HCT116 (cell line): ENCODE data around the gene MTARC2. TPM values are rescaled to one million over a fixed set of nuclear protein-coding genes. Genes with fewer than 3 reads are reported as not detected.

ENCODE experiments used
- ATAC-seq: fragments of 200-7000 bp; cut with Tn5 transposase; 2 replicates; pipeline ENCODE4 v1.9.1; 2020; ENCODE audit warnings: mild to moderate bottlenecking, moderate library complexity
- BruUV-seq: library from RNA; stranded (reverse); fragments of 400-500 nt; replicated peaks from 2 replicates; lab custom pipeline; 2021; lab: Mats Ljungman, UMichigan
- CTCF ChIA-PET: fragments of 300-600 bp; sonication (Branson Sonifier 250); formaldehyde crosslinking; loops from one replicate; lab custom pipeline; 2021; ENCODE audit warnings: antibody characterized with exemption; lab: Charles Lee
- POLR2A ChIA-PET: fragments of 300-600, 350-600 bp; sonication (Branson Sonifier 250); formaldehyde crosslinking; loops from one replicate; lab custom pipeline; 2021; ENCODE audit warnings: antibody characterized with exemption; lab: Charles Lee
- RAD21 ChIA-PET, 2 experiments: fragments of 300-600 bp; sonication (Branson Sonifier 250); formaldehyde crosslinking; loops; one replicate each; lab custom pipeline; 2023; ENCODE audit warnings: low total read pairs in 2 of 2; ENCODE audit not compliant: uncharacterized antibody in 2 of 2, unreplicated experiment in 2 of 2, low non-redundant PET in 1 of 2; lab: Charles Lee
- DNase-seq: peaks from one replicate; pipeline ENCODE4 v3.0.0-alpha.2; 2010; ENCODE audit warnings: low read depth, low spot score
- H2AFZ ChIP-seq: fragments of 200-600 bp; shearing (Covaris generic), sonication (generic); 2 replicates; pipeline ENCODE4 v1.6.1; 2017; ENCODE audit warnings: low read depth, mixed run types, mixed read lengths, antibody characterized with exemption, low read length; ENCODE audit not compliant: poor library complexity, severe bottlenecking
- H3K27ac ChIP-seq: 2 replicates; pipeline ENCODE4 v1.5.1; 2012; ENCODE audit warnings: low read depth, low read length
- H3K27me3 ChIP-seq: fragments of 200-600 bp; sonication (generic); 2 replicates; pipeline ENCODE4 v1.6.1; 2016; ENCODE audit warnings: mixed run types, low read length, mixed read lengths; ENCODE audit not compliant: insufficient read depth
- H3K36me3 ChIP-seq, 2 experiments: fragments of 200-500 bp in 1 of 2; fragments of 200-600 bp in 1 of 2; sonication (Bioruptor generic) in 1 of 2; sonication (generic) in 1 of 2; 2 replicates each; pipeline versions ENCODE4 v1.5.1 to v1.6.1; 2014 to 2016; ENCODE audit warnings: low read length in 2 of 2, inconsistent platforms in 1 of 2, mixed read lengths in 1 of 2, mixed run types in 1 of 2; ENCODE audit not compliant: insufficient read depth in 2 of 2, control insufficient read depth in 1 of 2
- H3K4me1 ChIP-seq, 2 experiments: fragments of 200-600 bp in 1 of 2; sonication (generic) in 1 of 2; 2 replicates each; pipeline versions ENCODE4 v1.5.1 to v1.6.1; 2012 to 2017; ENCODE audit warnings: low read length in 2 of 2, inconsistent platforms in 1 of 2, mild to moderate bottlenecking in 1 of 2, mixed read lengths in 1 of 2, mixed run types in 1 of 2, moderate library complexity in 1 of 2; ENCODE audit not compliant: insufficient read depth in 2 of 2, control insufficient read depth in 1 of 2
- H3K4me2 ChIP-seq: fragments of 200-600 bp; sonication (generic); 2 replicates; pipeline ENCODE4 v1.6.1; 2017; ENCODE audit warnings: mixed run types, low read length, mixed read lengths
- H3K4me3 ChIP-seq, 2 experiments: fragments of 200-600 bp in 1 of 2; sonication (generic) in 1 of 2; replicated peaks in 1 of 2; 2 replicates each; pipeline ENCODE4 v1.5.1; 2011 to 2016; ENCODE audit warnings: low read length in 2 of 2, control low read depth in 1 of 2, low read depth in 1 of 2, mild to moderate bottlenecking in 1 of 2, mixed read lengths in 1 of 2, mixed run types in 1 of 2
- H3K79me2 ChIP-seq: fragments of 200-600 bp; sonication (generic); 2 replicates; pipeline ENCODE4 v1.6.1; 2017; ENCODE audit warnings: mild to moderate bottlenecking, mixed run types, low read length, moderate library complexity, mixed read lengths; ENCODE audit not compliant: insufficient read depth
- H3K9ac ChIP-seq: fragments of 200-600 bp; sonication (generic); 2 replicates; pipeline ENCODE4 v1.6.1; 2016; ENCODE audit warnings: low read length, mixed read lengths
- H3K9me2 ChIP-seq: fragments of 200-600 bp; sonication (generic), shearing (Covaris generic); 2 replicates; pipeline ENCODE4 v1.6.1; 2017; ENCODE audit warnings: mixed run types, mild to moderate bottlenecking, moderate library complexity; ENCODE audit not compliant: insufficient read depth
- H3K9me3 ChIP-seq, 2 experiments: fragments of 200-500 bp in 1 of 2; fragments of 200-600 bp in 1 of 2; sonication (Bioruptor generic) in 1 of 2; sonication (generic) in 1 of 2; 2 replicates each; pipeline ENCODE4 v1.6.1; 2014 to 2017; ENCODE audit warnings: low read length in 2 of 2, mixed read lengths in 2 of 2, inconsistent platforms in 1 of 2, low read depth in 1 of 2, mild to moderate bottlenecking in 1 of 2, mixed run types in 1 of 2, moderate library complexity in 1 of 2; ENCODE audit not compliant: control insufficient read depth in 1 of 2, insufficient read depth in 1 of 2
- H4K20me1 ChIP-seq: fragments of 200-600 bp; sonication (generic), shearing (Covaris generic); 2 replicates; pipeline ENCODE4 v1.6.1; 2017; ENCODE audit warnings: mixed run types, mild to moderate bottlenecking, moderate library complexity; ENCODE audit not compliant: insufficient read depth
- CEBPB ChIP-seq: IDR thresholded peaks from 2 replicates; pipeline ENCODE4 v1.6.1; 2012; ENCODE audit warnings: low read depth
- ELF1 ChIP-seq: IDR thresholded peaks from 2 replicates; pipeline ENCODE4 v1.6.1; 2012; ENCODE audit warnings: low read depth, borderline replicate concordance
- EZH2 ChIP-seq: fragments of 200-600 bp; sonication (generic); IDR thresholded peaks from 2 replicates; pipeline ENCODE4 v1.6.1; 2017; ENCODE audit warnings: antibody characterized with exemption, mixed run types
- JUND ChIP-seq: IDR thresholded peaks from 2 replicates; pipeline ENCODE4 v1.6.1; 2012
- RAD21 ChIP-seq: IDR thresholded peaks from 2 replicates; pipeline ENCODE4 v1.6.1; 2012; ENCODE audit warnings: low read depth, mild to moderate bottlenecking
- SIN3A ChIP-seq: IDR thresholded peaks from 2 replicates; pipeline ENCODE4 v1.6.1; 2012; ENCODE audit warnings: low read depth
- intact Hi-C: fragments of 100-400 bp; cut with micrococcal nuclease; formaldehyde crosslinking; loops from 2 replicates; pipeline ENCODE4 v1.10.0; 2022
- total RNA-seq: library from RNA; stranded (reverse); gene quantifications from one replicate; pipeline ENCODE4 v1.2.1, GENCODE V29; 2021; ENCODE audit not compliant: unreplicated experiment
- TF ChIP-seq, protein P1 (sequence below), 3 experiments: fragments of 200-600 bp in 1 of 3; sonication (generic) in 1 of 3; IDR thresholded peaks in 2 of 3; conservative IDR thresholded peaks in 1 of 3; 2 replicates each; pipeline ENCODE4 v1.5.1; 2012 to 2017; ENCODE audit warnings: low read depth in 2 of 3, low read length in 2 of 3, antibody characterized with exemption in 1 of 3, borderline replicate concordance in 1 of 3, control low read depth in 1 of 3, mild to moderate bottlenecking in 1 of 3, mixed read lengths in 1 of 3, mixed run types in 1 of 3, moderate library complexity in 1 of 3; ENCODE audit not compliant: insufficient read depth in 1 of 3
- TF ChIP-seq, protein P2 (sequence below): IDR thresholded peaks from 2 replicates; pipeline ENCODE4 v1.6.1; 2012

Gene MTARC2
- total RNA-seq, 1 experiment from 2014 or later = 16.6 TPM

DNA sequence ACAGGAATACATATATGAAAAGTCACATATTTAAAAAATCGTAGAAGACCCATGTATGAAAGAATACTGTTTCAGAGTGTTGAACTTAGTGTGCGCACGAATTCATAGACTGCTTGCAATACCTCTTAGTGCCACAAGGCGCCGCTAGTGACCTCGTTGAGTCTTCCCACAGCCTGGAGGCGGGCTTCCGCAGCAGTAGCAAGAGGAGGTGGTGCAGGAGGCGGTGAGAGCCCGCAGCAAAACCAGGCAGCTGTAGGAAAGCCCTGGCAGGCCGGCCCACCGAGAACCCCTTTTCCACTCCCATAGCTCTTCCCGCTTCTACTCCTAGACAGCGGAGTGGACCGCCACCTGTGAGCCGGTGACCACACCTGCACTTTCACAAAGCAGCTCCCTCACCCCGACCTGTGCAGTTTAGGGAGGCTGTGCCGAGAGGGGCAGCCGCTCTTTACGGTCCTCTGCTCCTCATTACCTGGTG lies 62.1 kb downstream of the MTARC2 start:
- Histone ChIP-seq H4K20me1 (no peaks in the 10 kb centered on the region), H3K4me3 (no peak overlapping the region), H3K4me2 (no peak overlapping the region), H3K36me3 (0 out of 4 replicates have a peak, but pooled peaks cover 0 to 2% of the 10 kb centered on the region in 2 experiments), H3K27ac (no peak overlapping the region), H3K9me3 (no peaks in the 10 kb centered on the region), H3K9me2 (no peaks in the 10 kb centered on the region), H2AFZ (no peak overlapping the region), H3K27me3 (no peaks in the 10 kb centered on the region), H3K79me2 (no peaks in the 10 kb centered on the region), H3K4me1 (no peaks in the 10 kb centered on the region; a peak in 1 of 4 replicates)
- ATAC-seq (peak; percentile 95), DNase-seq (peak; percentile 38)
- RAD21 ChIA-PET = interaction anchor here in 1 of 2 experiments (1.1 kb wide), 1 partner anchor 393 kb away, joined by 3 read pairs; no protein-coding TSS in a partner anchor
- intact Hi-C loops = loop anchor here (2.0 to 5.0 kb wide), 3 partner anchors 392 to 1645 kb away; no protein-coding TSS in a partner anchor
- BruUV-seq = no TSS peak
- CTCF ChIA-PET = interaction anchor here (1.0 to 1.4 kb wide), 5 partner anchors 394 to 626 kb away, joined by 3 to 5 read pairs (median 5); no protein-coding TSS in a partner anchor
- POLR2A ChIA-PET = no interaction called here
- TF ChIP-seq CEBPB (no peak), RAD21 (peak; percentile 78)
- TF ChIP-seq, protein P1, sequence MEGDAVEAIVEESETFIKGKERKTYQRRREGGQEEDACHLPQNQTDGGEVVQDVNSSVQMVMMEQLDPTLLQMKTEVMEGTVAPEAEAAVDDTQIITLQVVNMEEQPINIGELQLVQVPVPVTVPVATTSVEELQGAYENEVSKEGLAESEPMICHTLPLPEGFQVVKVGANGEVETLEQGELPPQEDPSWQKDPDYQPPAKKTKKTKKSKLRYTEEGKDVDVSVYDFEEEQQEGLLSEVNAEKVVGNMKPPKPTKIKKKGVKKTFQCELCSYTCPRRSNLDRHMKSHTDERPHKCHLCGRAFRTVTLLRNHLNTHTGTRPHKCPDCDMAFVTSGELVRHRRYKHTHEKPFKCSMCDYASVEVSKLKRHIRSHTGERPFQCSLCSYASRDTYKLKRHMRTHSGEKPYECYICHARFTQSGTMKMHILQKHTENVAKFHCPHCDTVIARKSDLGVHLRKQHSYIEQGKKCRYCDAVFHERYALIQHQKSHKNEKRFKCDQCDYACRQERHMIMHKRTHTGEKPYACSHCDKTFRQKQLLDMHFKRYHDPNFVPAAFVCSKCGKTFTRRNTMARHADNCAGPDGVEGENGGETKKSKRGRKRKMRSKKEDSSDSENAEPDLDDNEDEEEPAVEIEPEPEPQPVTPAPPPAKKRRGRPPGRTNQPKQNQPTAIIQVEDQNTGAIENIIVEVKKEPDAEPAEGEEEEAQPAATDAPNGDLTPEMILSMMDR (IDR thresholded peaks at IDR 0.05 in 2 of 3, conservative IDR thresholded peaks at IDR 0.05 in 1 of 3; ENCODE audit: borderline replicate concordance in 1 of 3, insufficient read depth in 1 of 3, low read depth in 2 of 3, low read length in 2 of 3) = peak; percentile 66 to 87 (median 85)
- TF ChIP-seq, all 23 proteins: peak for 2
- H3K9ac ChIP-seq = no peak overlapping the region

DNA sequence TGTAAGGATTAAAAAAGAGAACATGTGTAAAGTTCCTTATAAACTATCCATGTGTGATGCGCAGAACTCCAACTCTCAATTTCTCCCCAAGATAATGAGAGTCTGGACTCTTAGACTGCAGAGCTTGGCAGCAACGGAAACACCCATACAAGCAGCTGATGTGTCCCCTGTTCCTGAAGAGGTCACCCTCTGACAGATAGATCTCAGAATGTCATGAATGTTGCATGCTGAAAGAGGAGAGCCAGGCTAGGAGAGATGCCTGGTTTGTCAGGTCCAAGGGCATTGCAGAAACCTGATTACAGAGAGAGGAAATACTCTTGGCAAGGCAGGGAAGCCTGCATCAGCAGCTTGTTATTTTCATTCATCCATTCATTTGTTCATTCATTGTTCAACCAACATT lies 62.8 kb downstream of the MTARC2 start:
- POLR2A ChIA-PET = no interaction called here
- H3K9ac ChIP-seq = no peak overlapping the region
- ATAC-seq (no peak), DNase-seq (no peak)
- H4K20me1 ChIP-seq = no peaks in the 10 kb centered on the region
- no peaks in the 10 kb centered on the region; a peak in 1 of 4 replicates for H3K4me1 ChIP-seq
- no peak overlapping the region for H3K27ac ChIP-seq
- BruUV-seq = no TSS peak
- H3K9me2 ChIP-seq = no peaks in the 10 kb centered on the region
- no peaks in the 10 kb centered on the region for H3K36me3 ChIP-seq
- no peak overlapping the region for H2AFZ ChIP-seq
- no peak for TF ChIP-seq JUND
- TF ChIP-seq, protein P2, sequence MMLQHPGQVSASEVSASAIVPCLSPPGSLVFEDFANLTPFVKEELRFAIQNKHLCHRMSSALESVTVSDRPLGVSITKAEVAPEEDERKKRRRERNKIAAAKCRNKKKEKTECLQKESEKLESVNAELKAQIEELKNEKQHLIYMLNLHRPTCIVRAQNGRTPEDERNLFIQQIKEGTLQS = no peak
- no peak for TF ChIP-seq ELF1
- TF ChIP-seq SIN3A = no peak
- no peak for TF ChIP-seq EZH2
- H3K79me2 ChIP-seq = no peaks in the 10 kb centered on the region
- RAD21 ChIA-PET = no interaction called here
- H3K27me3 ChIP-seq = no peaks in the 10 kb centered on the region
- H3K9me3 ChIP-seq = no peaks in the 10 kb centered on the region
- no peak overlapping the region for H3K4me2 ChIP-seq
- intact Hi-C loops = loop anchor here (2.0 to 5.0 kb wide), 3 partner anchors 391 to 1644 kb away; no protein-coding TSS in a partner anchor
- CTCF ChIA-PET = interaction anchor here (1.2 to 1.4 kb wide), 2 partner anchors 393 to 624 kb away, joined by 5 read pairs; no protein-coding TSS in a partner anchor
- no peak overlapping the region for H3K4me3 ChIP-seq
